Tibial nerve (tissue), 4 donors: ENCODE measurements around the gene SCAF1. TPM values are rescaled to one million over a fixed set of nuclear protein-coding genes. Genes with fewer than 3 reads are reported as not detected.

ENCODE experiments used
- DNase-seq, 2 donors: peaks; one replicate each; pipeline ENCODE4 v3.0.0-alpha.2; 2019; ENCODE audit warnings: low spot score in 2 of 2
- H3K27ac ChIP-seq, 4 donors: fragments of 200-600 bp; sonication (generic) in 3 of 4; one replicate each; pipeline ENCODE4 v1.5.1; 2017 to 2019; ENCODE audit warnings: mild to moderate bottlenecking in 1 of 4
- H3K27me3 ChIP-seq, 2 donors: fragments of 200-600 bp; sonication (generic) in 1 of 2; one replicate each; pipeline versions ENCODE4 v1.5.1 to v1.6.0; 2017 to 2019
- H3K36me3 ChIP-seq, 3 donors: fragments of 200-600 bp; sonication (generic); one replicate each; pipeline ENCODE4 v1.5.1; 2018 to 2019
- H3K4me1 ChIP-seq, 4 donors: fragments of 200-600 bp; sonication (generic) in 3 of 4; one replicate each; pipeline ENCODE4 v1.5.1; 2017 to 2019
- H3K4me3 ChIP-seq, 4 donors: fragments of 200-600 bp; sonication (generic) in 3 of 4; one replicate each; pipeline ENCODE4 v1.5.1; 2017 to 2019; ENCODE audit warnings: mild to moderate bottlenecking in 1 of 4, moderate library complexity in 1 of 4
- H3K9me3 ChIP-seq, 4 donors: fragments of 200-600 bp; sonication (generic) in 3 of 4; one replicate each; pipeline ENCODE4 v1.5.1; 2017 to 2019
- CTCF ChIP-seq, 5 experiments: fragments of 200-600 bp in 3 of 5; fragments of 450-650 bp in 2 of 5; sonication (generic) in 3 of 5; IDR thresholded peaks; one replicate each; pipeline ENCODE4 v1.5.1; 2016 to 2019; ENCODE audit warnings: antibody characterized with exemption in 5 of 5, mild to moderate bottlenecking in 3 of 5, moderate library complexity in 2 of 5
- EP300 ChIP-seq, 2 donors: sonication (generic); formaldehyde crosslinking; IDR thresholded peaks; one replicate each; pipeline ENCODE4 v1.6.1; 2017; ENCODE audit warnings: antibody characterized with exemption in 2 of 2, mild to moderate bottlenecking in 1 of 2
- POLR2A ChIP-seq, 2 donors: fragments of 450-650 bp; IDR thresholded peaks; one replicate each; pipeline ENCODE4 v1.6.1; 2017; ENCODE audit warnings: antibody characterized with exemption in 2 of 2, mild to moderate bottlenecking in 2 of 2, moderate library complexity in 2 of 2
- WGBS, 2 donors: methylation state at CpG; one replicate each; pipeline ENCODE4 v1.1.5; 2018; 5-methylcytosine and 5-hydroxymethylcytosine counted together
- total RNA-seq, 4 donors: library from RNA; depleted of rRNA; stranded (reverse); fragments of >200 nt; gene quantifications; one replicate each; pipeline ENCODE4 v1.1.0, GENCODE V29; 2016

SCAF1 gene
- total RNA-seq, 4 donors from 2014 or later = 20.1 to 53.7 (median 31.1) TPM

DNA sequence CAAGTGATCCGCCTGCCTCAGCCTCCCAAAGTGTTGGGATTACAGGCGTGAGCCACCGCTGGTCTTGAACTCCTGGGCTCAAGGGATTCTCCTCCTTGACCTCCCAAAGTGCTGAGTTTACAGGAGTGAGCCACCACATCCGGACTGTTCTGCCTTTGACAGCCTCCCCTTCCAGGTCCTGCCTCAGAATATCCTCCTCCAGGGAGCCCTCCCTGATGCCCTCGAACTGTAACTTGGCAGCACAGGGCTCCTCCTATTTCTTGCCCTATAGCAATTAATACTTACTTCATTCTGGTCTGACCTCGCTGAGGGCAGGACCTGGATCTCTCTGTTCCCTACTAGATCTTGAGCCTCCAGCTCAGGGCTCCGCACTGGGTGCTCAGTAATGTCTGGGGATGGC lies 54.9 kb downstream of the SCAF1 start:
- TF ChIP-seq POLR2A (IDR thresholded peaks at IDR 0.05) = no peak
- TF ChIP-seq EP300 (IDR thresholded peaks at IDR 0.05) = no peak
- TF ChIP-seq CTCF (IDR thresholded peaks at IDR 0.05) = no peak
- no peaks in the 10 kb centered on the region for H3K36me3 ChIP-seq
- no peaks in the 10 kb centered on the region for H3K4me1 ChIP-seq
- H3K27ac ChIP-seq = no peak overlapping the region
- peaks cover 0 to 21% of the 10 kb centered on the region in 2 donors for H3K27me3 ChIP-seq
- no peaks in the 10 kb centered on the region for H3K9me3 ChIP-seq
- WGBS, 2 donors = 88 to 96% methylated on average over 7 of the region's 7 CpGs
- no peak for DNase-seq
- no peak overlapping the region for H3K4me3 ChIP-seq

GRCh38 chr19:49699364-49699763 lies 57.4 kb downstream of the SCAF1 start:
- Histone ChIP-seq H3K27ac (no peak overlapping the region), H3K4me1 (no peaks in the 10 kb centered on the region), H3K9me3 (no peaks in the 10 kb centered on the region), H3K27me3 (peaks cover 0 to 16% of the 10 kb centered on the region in 2 donors), H3K36me3 (no peaks in the 10 kb centered on the region), H3K4me3 (no peak overlapping the region)
- TF ChIP-seq CTCF (IDR thresholded peaks at IDR 0.05) (no peak), POLR2A (IDR thresholded peaks at IDR 0.05) (no peak), EP300 (IDR thresholded peaks at IDR 0.05) (no peak)
- WGBS, 2 donors = 87 to 93% methylated on average over 5 of the region's 5 CpGs
- DNase-seq = no peak

DNA sequence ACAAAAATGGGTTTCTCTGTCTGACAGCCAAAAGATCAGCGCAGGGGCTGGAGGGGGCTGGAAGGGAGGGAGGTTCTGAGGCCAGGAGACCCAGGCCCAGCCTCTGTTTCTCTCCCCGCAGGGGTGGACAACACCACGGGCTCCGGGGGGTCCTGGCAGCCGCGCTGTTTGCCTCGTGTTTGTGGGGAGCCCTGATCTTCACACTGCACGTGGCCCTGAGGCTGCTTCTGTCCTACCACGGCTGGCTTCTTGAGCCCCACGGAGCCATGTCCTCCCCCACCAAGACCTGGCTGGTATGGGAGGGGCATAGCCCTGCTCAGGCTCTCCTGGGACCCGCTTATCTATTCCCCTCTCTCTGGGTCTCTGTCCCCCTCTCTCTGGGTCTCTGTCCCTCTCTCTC lies 58.6 kb downstream of the SCAF1 start:
- WGBS, 2 donors = 46 to 60% methylated on average over 8 to 11 of the region's 11 CpGs
- Histone ChIP-seq H3K36me3 (no peaks in the 10 kb centered on the region), H3K4me1 (no peaks in the 10 kb centered on the region), H3K27ac (no peak overlapping the region), H3K27me3 (peaks cover 0 to 16% of the 10 kb centered on the region in 2 donors), H3K9me3 (no peaks in the 10 kb centered on the region), H3K4me3 (no peak overlapping the region)
- DNase-seq = no peak
- TF ChIP-seq CTCF (IDR thresholded peaks at IDR 0.05) (no peak), POLR2A (IDR thresholded peaks at IDR 0.05) (no peak), EP300 (IDR thresholded peaks at IDR 0.05) (no peak)

DNA sequence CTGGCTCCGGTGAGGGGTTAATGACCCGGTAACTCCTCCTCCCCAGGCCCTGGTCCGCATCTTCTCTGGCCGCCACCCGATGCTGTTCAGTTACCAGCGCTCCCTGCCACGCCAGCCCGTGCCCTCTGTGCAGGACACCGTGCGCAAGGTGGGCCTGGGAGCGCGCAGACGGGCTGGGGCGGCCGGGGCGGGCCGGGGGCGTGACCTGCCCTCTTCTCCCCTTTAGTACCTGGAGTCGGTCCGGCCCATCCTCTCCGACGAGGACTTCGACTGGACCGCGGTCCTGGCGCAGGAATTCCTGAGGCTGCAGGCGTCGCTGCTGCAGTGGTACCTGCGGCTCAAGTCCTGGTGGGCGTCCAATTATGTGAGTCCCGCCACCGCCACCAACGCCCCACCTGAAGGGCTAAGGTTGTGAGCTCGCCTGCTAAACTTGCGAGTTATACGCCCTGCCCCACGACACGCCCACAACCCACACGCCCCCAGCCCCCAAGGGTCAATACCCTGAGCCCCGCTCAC lies 59.3 kb downstream of the SCAF1 start:
- Histone ChIP-seq H3K27me3 (peaks cover 0 to 16% of the 10 kb centered on the region in 2 donors), H3K9me3 (no peaks in the 10 kb centered on the region), H3K4me3 (no peak overlapping the region), H3K36me3 (no peaks in the 10 kb centered on the region), H3K27ac (no peak overlapping the region), H3K4me1 (no peaks in the 10 kb centered on the region)
- WGBS, 2 donors = 29 to 51% methylated on average over 29 to 40 of the region's 40 CpGs
- TF ChIP-seq EP300 (IDR thresholded peaks at IDR 0.05) = no peak
- no peak for TF ChIP-seq POLR2A (IDR thresholded peaks at IDR 0.05)
- TF ChIP-seq CTCF (IDR thresholded peaks at IDR 0.05) = no peak
- DNase-seq = no peak

GRCh38 chr19:49704888-49705642 lies 63.1 kb downstream of the SCAF1 start:
- TF ChIP-seq POLR2A (IDR thresholded peaks at IDR 0.05) (no peak), EP300 (IDR thresholded peaks at IDR 0.05) (no peak), CTCF (IDR thresholded peaks at IDR 0.05) (no peak)
- no peak for DNase-seq
- no peaks in the 10 kb centered on the region for H3K36me3 ChIP-seq
- no peaks in the 10 kb centered on the region for H3K9me3 ChIP-seq
- H3K4me1 ChIP-seq = no peaks in the 10 kb centered on the region
- H3K4me3 ChIP-seq = no peak overlapping the region
- no peak overlapping the region for H3K27ac ChIP-seq
- peaks cover 0 to 16% of the 10 kb centered on the region in 2 donors for H3K27me3 ChIP-seq
- WGBS, 2 donors = 82 to 85% methylated on average over 22 of the region's 22 CpGs
